ENCODE measurements around the gene SAMD4B.

- TF ChIP-seq CTCF (IDR thresholded peaks at IDR 0.05), result no peak
- no peak for TF ChIP-seq EP300 (IDR thresholded peaks at IDR 0.05; ENCODE audit: low read depth)
- TF ChIP-seq POLR2AphosphoS5 (IDR thresholded peaks at IDR 0.05), result no peak
Observed at GRCh38 chr19:39407410-39407659, 65.1 kb downstream of the SAMD4B start.
